ENCODE measurements around the gene LBH.

GRCh38 chr2:30221531-30221930 is 9.8 kb upstream of the LBH start:
- TF ChIP-seq, protein P1, sequence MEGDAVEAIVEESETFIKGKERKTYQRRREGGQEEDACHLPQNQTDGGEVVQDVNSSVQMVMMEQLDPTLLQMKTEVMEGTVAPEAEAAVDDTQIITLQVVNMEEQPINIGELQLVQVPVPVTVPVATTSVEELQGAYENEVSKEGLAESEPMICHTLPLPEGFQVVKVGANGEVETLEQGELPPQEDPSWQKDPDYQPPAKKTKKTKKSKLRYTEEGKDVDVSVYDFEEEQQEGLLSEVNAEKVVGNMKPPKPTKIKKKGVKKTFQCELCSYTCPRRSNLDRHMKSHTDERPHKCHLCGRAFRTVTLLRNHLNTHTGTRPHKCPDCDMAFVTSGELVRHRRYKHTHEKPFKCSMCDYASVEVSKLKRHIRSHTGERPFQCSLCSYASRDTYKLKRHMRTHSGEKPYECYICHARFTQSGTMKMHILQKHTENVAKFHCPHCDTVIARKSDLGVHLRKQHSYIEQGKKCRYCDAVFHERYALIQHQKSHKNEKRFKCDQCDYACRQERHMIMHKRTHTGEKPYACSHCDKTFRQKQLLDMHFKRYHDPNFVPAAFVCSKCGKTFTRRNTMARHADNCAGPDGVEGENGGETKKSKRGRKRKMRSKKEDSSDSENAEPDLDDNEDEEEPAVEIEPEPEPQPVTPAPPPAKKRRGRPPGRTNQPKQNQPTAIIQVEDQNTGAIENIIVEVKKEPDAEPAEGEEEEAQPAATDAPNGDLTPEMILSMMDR (IDR thresholded peaks at IDR 0.05): no peak
- TF ChIP-seq POLR2A (IDR thresholded peaks at IDR 0.05): no peak

All from lower leg skin (tissue), 3 donors.